ENCODE measurements around the gene CEP85. TPM values are rescaled to one million over a fixed set of nuclear protein-coding genes. Genes with fewer than 3 reads are reported as not detected.

CEP85 gene
- total RNA-seq, 1 donor from 2014 or later: 107 TPM

DNA sequence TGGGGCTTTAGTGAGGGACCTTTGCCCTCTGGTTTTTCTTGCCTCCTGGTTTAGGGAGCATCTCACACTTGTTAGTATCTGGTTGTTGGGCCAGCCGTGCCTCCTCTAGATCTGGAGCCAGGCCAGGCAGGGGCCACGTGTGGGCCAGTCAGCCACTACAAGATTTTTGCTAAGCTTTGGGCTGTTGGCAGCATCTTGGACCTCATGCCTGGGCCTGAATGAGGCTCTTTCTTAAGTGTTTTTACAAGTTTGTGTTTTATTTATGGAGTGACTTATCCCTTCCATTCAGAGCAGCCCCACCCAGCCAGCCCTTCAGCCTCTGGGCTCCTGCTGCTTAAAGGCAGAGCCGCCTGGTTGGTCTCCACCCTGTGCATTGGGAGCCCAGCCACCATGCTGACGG is 44.3 kb downstream of the CEP85 start:
- peak; percentile 68 for DNase-seq

GRCh38 chr1:26278724-26279455 is 44.9 kb downstream of the CEP85 start:
- DNase-seq: peak; percentile 35

- DNase-seq: peak; percentile 94
Observed at GRCh38 chr1:26279456-26280332, 45.7 kb downstream of the CEP85 start, which contains the start of gene SH3BGRL3. Gene SH3BGRL3, plus strand, starts transcription at chr1:26280086. Its CDS starts 70 bp downstream, at chr1:26280156.

DNA sequence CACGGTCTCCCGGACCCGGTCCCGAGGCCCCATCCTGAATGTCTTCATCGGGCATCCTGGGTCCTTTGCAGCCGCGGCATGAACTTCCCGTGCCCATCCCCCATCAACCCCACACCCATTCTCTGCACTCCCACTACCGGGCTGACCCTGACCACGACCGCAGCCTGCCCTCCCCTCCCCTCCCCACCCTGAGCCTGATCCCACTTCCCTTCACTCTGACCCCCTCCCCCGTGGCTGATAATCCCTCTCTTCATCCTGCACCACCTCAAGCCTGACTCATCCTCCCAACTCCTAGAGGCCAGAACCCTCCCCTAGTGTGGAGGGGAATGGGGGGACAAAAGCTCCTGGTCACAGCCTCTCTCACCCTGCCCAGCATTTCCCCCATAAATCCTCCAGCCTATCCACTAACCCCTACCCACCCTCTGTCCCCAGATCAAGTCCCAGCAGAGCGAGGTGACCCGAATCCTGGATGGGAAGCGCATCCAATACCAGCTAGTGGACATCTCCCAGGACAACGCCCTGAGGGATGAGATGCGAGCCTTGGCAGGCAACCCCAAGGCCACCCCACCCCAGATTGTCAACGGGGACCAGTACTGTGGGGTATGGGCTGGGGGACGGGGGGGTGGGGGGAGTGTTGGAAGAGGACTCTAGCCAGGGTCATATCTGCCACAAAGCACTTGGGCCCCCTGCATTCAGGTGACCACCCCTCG is 46.5 kb downstream of the CEP85 start:
- DNase-seq: no peak

GRCh38 chr1:26281091-26281958 is 47.3 kb downstream of the CEP85 start:
- no peak for DNase-seq

DNA sequence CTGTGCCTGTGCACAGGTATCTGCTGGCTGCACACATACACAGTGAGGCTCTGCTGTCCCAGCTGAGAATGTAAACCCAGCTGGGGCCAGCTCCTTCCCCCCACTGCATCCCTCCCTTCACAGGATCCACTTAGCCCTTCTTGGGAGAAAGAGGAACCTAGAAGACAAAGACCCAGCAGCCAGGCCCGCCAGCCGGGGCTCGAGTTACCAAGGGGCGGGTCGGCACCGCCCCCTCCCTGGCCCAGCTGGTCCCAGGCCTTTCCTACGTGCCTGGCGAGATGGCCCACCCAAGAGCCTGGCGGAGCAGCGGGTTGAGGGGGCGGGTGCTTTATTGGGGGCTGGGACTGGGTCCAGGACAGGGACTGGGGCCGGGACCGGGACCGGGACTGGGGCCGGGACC is 48.0 kb downstream of the CEP85 start:
- peak; percentile 92 for DNase-seq

DNA sequence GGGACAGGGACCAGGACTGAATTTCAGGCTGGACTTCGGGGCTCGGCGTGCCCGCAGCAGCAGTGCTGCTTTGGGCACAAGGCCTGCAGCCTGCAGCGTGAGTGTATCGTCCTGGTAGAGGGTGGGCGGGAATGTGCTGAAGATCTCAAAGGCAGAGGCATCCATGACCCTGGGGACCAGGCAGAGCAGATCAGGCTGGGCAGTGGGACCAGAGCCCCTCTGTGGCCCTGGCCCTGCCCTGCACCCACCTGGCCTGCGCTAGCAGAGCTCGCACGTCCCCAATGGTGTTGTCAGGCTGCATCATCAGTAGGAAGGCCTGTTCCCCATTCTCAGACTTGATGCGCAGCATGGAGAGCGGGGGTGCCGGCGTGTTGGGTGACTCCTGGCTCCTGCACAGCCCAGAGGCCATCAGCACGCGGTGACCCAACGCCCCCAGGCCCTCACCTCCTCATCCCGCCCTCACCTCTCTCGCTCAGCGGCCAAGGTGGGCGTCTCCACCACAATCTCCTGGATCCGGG is 48.5 kb downstream of the CEP85 start:
- no peak for DNase-seq

GRCh38 chr1:26283279-26283853 is 49.4 kb downstream of the CEP85 start:
- no peak for DNase-seq

DNA sequence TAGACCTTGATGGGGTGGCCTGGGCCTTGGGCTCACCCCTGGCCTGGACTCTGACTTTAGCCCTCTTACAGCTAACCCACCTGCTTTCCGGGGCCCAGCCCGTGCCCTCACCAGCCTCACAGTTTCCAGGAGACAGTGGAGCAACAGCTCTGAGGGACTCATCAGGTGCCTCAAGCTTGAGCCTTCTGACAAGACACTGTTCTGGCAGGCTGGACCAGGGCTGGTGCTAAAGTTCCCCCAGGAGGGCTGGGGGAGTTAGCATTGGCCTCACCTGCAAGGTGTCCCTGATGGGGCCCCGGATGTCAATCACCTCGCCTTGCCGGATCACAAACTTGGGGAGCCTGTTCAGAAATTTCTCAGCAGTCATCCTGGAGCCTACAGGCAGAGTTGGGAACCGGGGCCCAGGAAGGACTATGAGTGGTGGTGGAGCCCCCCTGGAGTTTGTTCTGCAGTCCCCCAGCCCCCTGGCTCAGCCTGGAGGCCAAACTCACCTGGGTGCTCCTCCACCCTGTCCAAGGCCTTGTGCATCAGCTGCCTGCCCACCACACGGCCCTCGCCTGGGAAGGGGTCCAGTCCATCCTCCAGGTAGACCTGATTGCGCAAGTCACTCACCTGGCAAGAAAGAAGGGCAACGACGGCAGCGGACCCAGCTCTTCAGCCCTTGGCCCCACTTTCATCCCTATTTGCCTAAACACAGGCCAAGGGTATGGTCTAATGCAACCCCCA is 50.0 kb downstream of the CEP85 start:
- no peak for DNase-seq

GRCh38 chr1:26284597-26285347 is 50.8 kb downstream of the CEP85 start:
- DNase-seq: peak; percentile 41

DNA sequence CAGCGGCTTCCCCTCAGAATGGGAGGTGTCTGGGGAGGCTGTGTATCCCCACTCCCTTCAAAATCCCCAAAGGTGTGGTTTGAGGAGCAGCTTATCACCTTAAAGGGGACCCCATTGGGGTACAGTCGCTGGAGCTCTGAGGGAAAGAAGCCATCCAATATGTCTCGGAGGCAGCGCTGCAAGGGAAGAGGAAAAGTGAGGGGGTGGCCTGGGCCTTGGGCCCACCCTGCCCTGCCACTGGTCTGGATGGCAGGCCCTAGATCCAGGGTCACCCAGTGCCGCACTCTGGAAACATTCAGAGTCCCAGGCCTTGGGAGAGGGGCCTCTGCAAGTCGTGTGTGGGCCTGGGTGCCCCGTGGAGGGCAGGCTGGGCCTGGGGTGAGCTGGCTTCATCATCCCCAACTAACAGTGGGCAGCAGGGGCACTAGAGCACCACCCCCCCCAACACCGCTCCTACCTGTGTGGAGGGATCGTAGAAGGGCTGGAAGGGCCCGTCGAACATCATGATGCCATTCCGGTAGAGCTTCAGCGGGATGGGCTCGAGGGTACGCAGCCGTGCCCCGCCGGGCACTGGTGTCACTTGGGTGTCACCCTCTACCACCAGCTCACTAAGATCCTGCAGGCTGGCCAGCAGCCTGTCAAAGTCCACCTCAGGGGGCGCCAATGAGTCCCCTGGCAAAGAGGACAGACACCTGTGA is 51.5 kb downstream of the CEP85 start:
- DNase-seq: no peak

GRCh38 chr1:26286064-26286416 is 52.0 kb downstream of the CEP85 start:
- DNase-seq: no peak

GRCh38 chr1:26287033-26287711 is 53.2 kb downstream of the CEP85 start:
- peak; percentile 44 for DNase-seq

GRCh38 chr1:26287811-26288210 is 53.8 kb downstream of the CEP85 start:
- DNase-seq: no peak

GRCh38 chr1:26288311-26288941 is 54.4 kb downstream of the CEP85 start:
- DNase-seq: no peak

GRCh38 chr1:26289158-26290059 is 55.4 kb downstream of the CEP85 start:
- no peak for DNase-seq

Data from tongue (tissue), 2 donors.